ENCODE data around the gene ARHGAP5. TPM values are rescaled to one million over a fixed set of nuclear protein-coding genes. Genes with fewer than 3 reads are reported as not detected.

ARHGAP5 gene
- total and polyA plus RNA-seq, 9 of the 15 experiments (the other 6 are each of a cell fraction or from before 2014, with no cell fraction given): 3.1 to 21.8 (median 12.1) TPM

DNA sequence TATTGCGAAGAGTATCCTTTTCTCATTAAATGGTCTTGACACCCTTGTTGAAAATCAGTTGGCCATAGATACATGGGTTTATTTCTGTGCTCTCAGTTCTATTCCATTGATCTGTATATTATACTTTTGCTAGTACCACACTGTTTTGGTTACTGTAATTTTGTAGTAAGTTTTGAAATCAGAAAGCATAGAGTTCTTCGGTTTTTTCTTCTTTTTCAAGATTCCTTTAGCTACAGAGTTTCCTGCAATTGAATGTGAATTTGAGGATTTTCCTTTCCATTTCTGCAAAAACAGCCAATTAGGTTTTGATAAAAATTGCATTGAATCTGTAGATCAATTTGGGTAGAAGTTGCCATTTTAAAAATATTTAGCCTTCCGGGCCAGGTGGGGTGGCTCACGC lies 60.2 kb downstream of the ARHGAP5 start (continued):
- TF ChIP-seq, protein P1, sequence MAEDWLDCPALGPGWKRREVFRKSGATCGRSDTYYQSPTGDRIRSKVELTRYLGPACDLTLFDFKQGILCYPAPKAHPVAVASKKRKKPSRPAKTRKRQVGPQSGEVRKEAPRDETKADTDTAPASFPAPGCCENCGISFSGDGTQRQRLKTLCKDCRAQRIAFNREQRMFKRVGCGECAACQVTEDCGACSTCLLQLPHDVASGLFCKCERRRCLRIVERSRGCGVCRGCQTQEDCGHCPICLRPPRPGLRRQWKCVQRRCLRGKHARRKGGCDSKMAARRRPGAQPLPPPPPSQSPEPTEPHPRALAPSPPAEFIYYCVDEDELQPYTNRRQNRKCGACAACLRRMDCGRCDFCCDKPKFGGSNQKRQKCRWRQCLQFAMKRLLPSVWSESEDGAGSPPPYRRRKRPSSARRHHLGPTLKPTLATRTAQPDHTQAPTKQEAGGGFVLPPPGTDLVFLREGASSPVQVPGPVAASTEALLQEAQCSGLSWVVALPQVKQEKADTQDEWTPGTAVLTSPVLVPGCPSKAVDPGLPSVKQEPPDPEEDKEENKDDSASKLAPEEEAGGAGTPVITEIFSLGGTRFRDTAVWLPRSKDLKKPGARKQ (CRISPR knock-in tag; IDR thresholded peaks at IDR 0.05): no peak
- TF ChIP-seq MTA2 (IDR thresholded peaks at IDR 0.05; ENCODE audit: low read depth) (no peak), ZZZ3 (IDR thresholded peaks at IDR 0.05) (no peak), CAMTA2 (CRISPR knock-in tag; conservative IDR thresholded peaks at IDR 0.05) (no peak), CEBPB (tag; IDR thresholded peaks at IDR 0.05) (no peak), IFI16 (CRISPR knock-in tag; IDR thresholded peaks at IDR 0.05) (no peak), HDGF (IDR thresholded peaks at IDR 0.05) (no peak), BCOR (IDR thresholded peaks at IDR 0.05) (no peak), IRF2 (CRISPR knock-in tag; IDR thresholded peaks at IDR 0.05) (no peak), BHLHE40 (IDR thresholded peaks at IDR 0.05; ENCODE audit: low read length) (no peak), ZNF146 (CRISPR knock-in tag; IDR thresholded peaks at IDR 0.05; ENCODE audit: unreplicated experiment) (no peak), ZNF766 (CRISPR knock-in tag; conservative IDR thresholded peaks at IDR 0.05) (no peak)
- TF ChIP-seq, protein P2, sequence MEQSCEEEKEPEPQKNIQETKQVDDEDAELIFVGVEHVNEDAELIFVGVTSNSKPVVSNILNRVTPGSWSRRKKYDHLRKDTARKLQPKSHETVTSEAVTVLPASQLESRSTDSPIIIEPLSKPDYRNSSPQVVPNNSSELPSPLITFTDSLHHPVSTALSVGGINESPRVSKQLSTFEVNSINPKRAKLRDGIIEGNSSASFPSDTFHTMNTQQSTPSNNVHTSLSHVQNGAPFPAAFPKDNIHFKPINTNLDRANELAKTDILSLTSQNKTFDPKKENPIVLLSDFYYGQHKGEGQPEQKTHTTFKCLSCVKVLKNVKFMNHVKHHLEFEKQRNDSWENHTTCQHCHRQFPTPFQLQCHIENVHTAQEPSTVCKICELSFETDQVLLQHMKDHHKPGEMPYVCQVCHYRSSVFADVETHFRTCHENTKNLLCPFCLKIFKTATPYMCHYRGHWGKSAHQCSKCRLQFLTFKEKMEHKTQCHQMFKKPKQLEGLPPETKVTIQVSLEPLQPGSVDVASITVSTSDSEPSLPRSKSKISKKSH (CRISPR knock-in tag; IDR thresholded peaks at IDR 0.05): no peak

Data from K562 (cell line).